Measurements from ENCODE around the gene ASPSCR1. TPM values are rescaled to one million over a fixed set of nuclear protein-coding genes. Genes with fewer than 3 reads are reported as not detected.

ASPSCR1 gene
- total RNA-seq, 1 experiment from 2014 or later, result 60.4 TPM

GRCh38 chr17:82063424-82064415 is 86.3 kb downstream of the ASPSCR1 start (continued):
- TF ChIP-seq PREB (CRISPR knock-in tag; IDR thresholded peaks at IDR 0.05; ENCODE audit: borderline replicate concordance) (no peak), ZNF219 (CRISPR knock-in tag; IDR thresholded peaks at IDR 0.05; ENCODE audit: borderline replicate concordance) (no peak), JUN (CRISPR knock-in tag; IDR thresholded peaks at IDR 0.05) (no peak), USF2 (CRISPR knock-in tag; IDR thresholded peaks at IDR 0.05) (no peak), CREM (CRISPR knock-in tag; IDR thresholded peaks at IDR 0.05) (no peak)
- TF ChIP-seq, protein P1, sequence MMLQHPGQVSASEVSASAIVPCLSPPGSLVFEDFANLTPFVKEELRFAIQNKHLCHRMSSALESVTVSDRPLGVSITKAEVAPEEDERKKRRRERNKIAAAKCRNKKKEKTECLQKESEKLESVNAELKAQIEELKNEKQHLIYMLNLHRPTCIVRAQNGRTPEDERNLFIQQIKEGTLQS (CRISPR knock-in tag; conservative IDR thresholded peaks at IDR 0.05), result no peak
- TF ChIP-seq, protein P2, sequence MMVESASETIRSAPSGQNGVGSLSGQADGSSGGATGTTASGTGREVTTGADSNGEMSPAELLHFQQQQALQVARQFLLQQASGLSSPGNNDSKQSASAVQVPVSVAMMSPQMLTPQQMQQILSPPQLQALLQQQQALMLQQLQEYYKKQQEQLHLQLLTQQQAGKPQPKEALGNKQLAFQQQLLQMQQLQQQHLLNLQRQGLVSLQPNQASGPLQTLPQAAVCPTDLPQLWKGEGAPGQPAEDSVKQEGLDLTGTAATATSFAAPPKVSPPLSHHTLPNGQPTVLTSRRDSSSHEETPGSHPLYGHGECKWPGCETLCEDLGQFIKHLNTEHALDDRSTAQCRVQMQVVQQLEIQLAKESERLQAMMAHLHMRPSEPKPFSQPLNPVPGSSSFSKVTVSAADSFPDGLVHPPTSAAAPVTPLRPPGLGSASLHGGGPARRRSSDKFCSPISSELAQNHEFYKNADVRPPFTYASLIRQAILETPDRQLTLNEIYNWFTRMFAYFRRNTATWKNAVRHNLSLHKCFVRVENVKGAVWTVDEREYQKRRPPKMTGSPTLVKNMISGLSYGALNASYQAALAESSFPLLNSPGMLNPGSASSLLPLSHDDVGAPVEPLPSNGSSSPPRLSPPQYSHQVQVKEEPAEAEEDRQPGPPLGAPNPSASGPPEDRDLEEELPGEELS (CRISPR knock-in tag; IDR thresholded peaks at IDR 0.05), result no peak
- TF ChIP-seq, protein P3, sequence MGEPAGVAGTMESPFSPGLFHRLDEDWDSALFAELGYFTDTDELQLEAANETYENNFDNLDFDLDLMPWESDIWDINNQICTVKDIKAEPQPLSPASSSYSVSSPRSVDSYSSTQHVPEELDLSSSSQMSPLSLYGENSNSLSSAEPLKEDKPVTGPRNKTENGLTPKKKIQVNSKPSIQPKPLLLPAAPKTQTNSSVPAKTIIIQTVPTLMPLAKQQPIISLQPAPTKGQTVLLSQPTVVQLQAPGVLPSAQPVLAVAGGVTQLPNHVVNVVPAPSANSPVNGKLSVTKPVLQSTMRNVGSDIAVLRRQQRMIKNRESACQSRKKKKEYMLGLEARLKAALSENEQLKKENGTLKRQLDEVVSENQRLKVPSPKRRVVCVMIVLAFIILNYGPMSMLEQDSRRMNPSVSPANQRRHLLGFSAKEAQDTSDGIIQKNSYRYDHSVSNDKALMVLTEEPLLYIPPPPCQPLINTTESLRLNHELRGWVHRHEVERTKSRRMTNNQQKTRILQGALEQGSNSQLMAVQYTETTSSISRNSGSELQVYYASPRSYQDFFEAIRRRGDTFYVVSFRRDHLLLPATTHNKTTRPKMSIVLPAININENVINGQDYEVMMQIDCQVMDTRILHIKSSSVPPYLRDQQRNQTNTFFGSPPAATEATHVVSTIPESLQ (CRISPR knock-in tag; IDR thresholded peaks at IDR 0.05), result no peak

GRCh38 chr17:82064433-82065192 is 87.2 kb downstream of the ASPSCR1 start:
- ATAC-seq (no peak; the same call in 1 of the 2 replicates), DNase-seq (ENCODE audit: low spot score) (no peak)
- Mint-ChIP-seq H3K27me3 (ENCODE audit: low read depth) (no peaks in the 10 kb centered on the region; the same call in 1 of the 2 replicates), H3K36me3 (peaks cover 3% of the 10 kb centered on the region; the same call in 1 of the 2 replicates), H3K4me3 (peak overlapping the region; percentile 67), H3K9me3 (no peaks in the 10 kb centered on the region), H3K4me1 (0 out of 2 replicates have a peak, but pooled peaks cover 2% of the 10 kb centered on the region), H3K27ac (no peak overlapping the region)
- POLR2A ChIA-PET, result no interaction called here
- CTCF ChIA-PET, result interaction anchor here (1.4 to 3.4 kb wide), 4 partner anchors 27 to 89 kb away, joined by 5 to 19 read pairs (median 8); partner anchors contain the start of gene DCXR
- no peak for TF ChIP-seq CREM (CRISPR knock-in tag; IDR thresholded peaks at IDR 0.05)

DNA sequence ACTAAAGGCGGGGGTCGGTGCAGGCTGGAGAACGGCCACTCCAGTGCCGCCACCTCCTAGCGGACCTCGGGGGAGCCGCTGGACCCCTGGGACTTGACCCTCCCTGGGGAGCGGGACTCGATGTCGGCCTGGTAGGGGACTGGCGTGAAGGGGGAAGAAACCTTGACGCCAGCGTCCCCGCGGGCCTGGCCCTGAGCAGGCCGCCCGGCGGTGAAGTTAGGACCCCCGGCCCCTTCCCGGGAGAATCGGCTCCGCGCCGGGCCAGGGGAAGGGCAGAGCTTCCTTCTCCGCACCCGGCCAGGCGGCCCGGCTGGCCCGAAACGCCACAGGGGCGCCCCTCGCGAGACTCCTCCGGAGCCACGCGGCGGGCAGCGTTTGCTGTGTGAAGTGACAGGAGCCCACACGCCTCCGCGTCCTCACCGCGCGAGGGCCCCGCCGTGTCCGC is 87.8 kb downstream of the ASPSCR1 start:
- ATAC-seq (peak; percentile 8; the same call in 1 of the 2 replicates), DNase-seq (ENCODE audit: low spot score) (no peak)
- Mint-ChIP-seq H3K9me3 (no peaks in the 10 kb centered on the region), H3K4me3 (peak overlapping the region; percentile 67), H3K4me1 (0 out of 2 replicates have a peak, but pooled peaks cover 2% of the 10 kb centered on the region), H3K27ac (no peak overlapping the region), H3K36me3 (peaks cover under 1% of the 10 kb centered on the region; the same call in 1 of the 2 replicates), H3K27me3 (ENCODE audit: low read depth) (peaks cover under 1% of the 10 kb centered on the region; the same call in 1 of the 2 replicates)
- POLR2A ChIA-PET, result no interaction called here
- CTCF ChIA-PET, result interaction anchor here (1.4 to 3.4 kb wide), 3 partner anchors 28 to 89 kb away, joined by 5 to 9 read pairs (median 7); partner anchors contain the start of gene DCXR
- 0 out of 2 replicates have a peak, but pooled peaks have one; percentile 6 for TF ChIP-seq CREM (CRISPR knock-in tag; IDR thresholded peaks at IDR 0.05)
- no peak for TF ChIP-seq ZNF425 (CRISPR knock-in tag; conservative IDR thresholded peaks at IDR 0.05)
- TF ChIP-seq E2F5 (CRISPR knock-in tag; IDR thresholded peaks at IDR 0.05), result 0 out of 2 replicates have a peak, but pooled peaks have one; percentile 9
- TF ChIP-seq SP1 (CRISPR knock-in tag; conservative IDR thresholded peaks at IDR 0.05), result no peak
- TF ChIP-seq ZNF532 (CRISPR knock-in tag; IDR thresholded peaks at IDR 0.05; ENCODE audit: borderline replicate concordance), result no peak
- TF ChIP-seq OVOL2 (CRISPR knock-in tag; IDR thresholded peaks at IDR 0.05; ENCODE audit: borderline replicate concordance), result no peak
